ENCODE measurements around the gene TCERG1. TPM values are rescaled to one million over a fixed set of nuclear protein-coding genes. Genes with fewer than 3 reads are reported as not detected.

TCERG1 gene
- total RNA-seq (2021; ENCODE audit: unreplicated experiment) (75.9 TPM), Bru-seq, nascent RNA (percentile 97 among the genes with signal in this experiment), BruChase-seq, experiment 1, labeled RNA remaining after a 2-hour chase (percentile 96 among the genes with signal in this experiment), BruChase-seq, experiment 2, labeled RNA remaining after a 6-hour chase (percentile 93 among the genes with signal in this experiment)
- 30.7 TPM for polyA plus RNA-seq (2012; ENCODE audit: insufficient read length)
- long read RNA-seq, full-length matches to known transcripts, result 16 of 79 reads
- long read RNA-seq, partial matches to known transcripts, result 42 of 79 reads
- long read RNA-seq, other reads (novel, unspliced or antisense), result 21 of 79 reads

GRCh38 chr5:146446861-146447733 is at the start of gene TCERG1:
Gene TCERG1 (plus strand): TSS chr5:146447333. CDS start chr5:146447350, 17 bp downstream.
- intact Hi-C loops (cut with micrococcal nuclease; ENCODE audit: unreplicated experiment), result no loop called here

GRCh38 chr5:146398826-146399225 is 48.3 kb upstream of the TCERG1 start:
- Histone ChIP-seq H3K4me1 (ENCODE audit: control insufficient read depth, insufficient read depth, low read length) (no peaks in the 10 kb centered on the region), H3K4me3 (ENCODE audit: low read depth in 2 of 2, low read length in 2 of 2) (no peak overlapping the region), H3K27me3 (ENCODE audit: control insufficient read depth, insufficient read depth, low read length) (peaks cover 15% of the 10 kb centered on the region), H3K27ac (ENCODE audit: low read length) (no peak overlapping the region), H3K9me3 (ENCODE audit: control insufficient read depth, insufficient read depth, low read depth, low read length) (no peaks in the 10 kb centered on the region), H3K36me3 (ENCODE audit: control insufficient read depth, insufficient read depth, low read length) (no peaks in the 10 kb centered on the region)
- in situ Hi-C loops (cut with HindIII; ENCODE audit: low pct_unique_long_range_greater_than_20kb, low sequenced_read_pairs) (no loop called here), intact Hi-C loops (cut with micrococcal nuclease; ENCODE audit: unreplicated experiment) (no loop called here)
- DNase-seq (ENCODE audit: low read depth, low spot score), result no peak
- no peak for ATAC-seq
- TF ChIP-seq SIN3A (IDR thresholded peaks at IDR 0.05; ENCODE audit: borderline replicate concordance, insufficient read depth, low read depth, low read length), result no peak
- TF ChIP-seq POLR2AphosphoS5 (IDR thresholded peaks at IDR 0.05; ENCODE audit: low read depth, low read length), result no peak
- no peak for TF ChIP-seq REST (IDR thresholded peaks at IDR 0.05; ENCODE audit: insufficient read depth in 1 of 2, low read depth in 2 of 2, low read length in 1 of 2)
- no peak for TF ChIP-seq TCF7L2 (IDR thresholded peaks at IDR 0.05; ENCODE audit: low read depth, low read length)
- no peak for TF ChIP-seq CTCF (IDR thresholded peaks at IDR 0.05)
- ChIA-PET CTCF (interaction anchor here (0.6 kb wide), 1 partner anchor 248 kb away, joined by 6 read pairs; no protein-coding TSS in a partner anchor), POLR2A (no interaction called here)
- BruUV-seq (replicated peaks), result no TSS peak

More at GRCh38 chr5:146446861-146447733, at the start of gene TCERG1:
- TF ChIP-seq POLR2AphosphoS5 (IDR thresholded peaks at IDR 0.05; ENCODE audit: low read depth, low read length) (peak; percentile 77; the same call in 1 of the 2 replicates), SIN3A (IDR thresholded peaks at IDR 0.05; ENCODE audit: borderline replicate concordance, insufficient read depth, low read depth, low read length) (no peak; the same call in 1 of the 2 replicates), TCF7L2 (IDR thresholded peaks at IDR 0.05; ENCODE audit: low read depth, low read length) (peak; percentile 90), CTCF (IDR thresholded peaks at IDR 0.05) (peak; percentile 94)
- ChIA-PET CTCF (no interaction called here), POLR2A (no interaction called here)
- peak; percentile 99 for DNase-seq (ENCODE audit: low read depth, low spot score)
- Histone ChIP-seq H3K36me3 (ENCODE audit: control insufficient read depth, insufficient read depth, low read length) (no peaks in the 10 kb centered on the region; the same call in 1 of the 2 replicates), H3K27me3 (ENCODE audit: control insufficient read depth, insufficient read depth, low read length) (no peaks in the 10 kb centered on the region), H3K4me1 (ENCODE audit: control insufficient read depth, insufficient read depth, low read length) (peaks cover 24% of the 10 kb centered on the region), H3K27ac (ENCODE audit: low read length) (peak within 1 kb of the TSS; percentile 98), H3K4me3 (ENCODE audit: low read depth in 2 of 2, low read length in 2 of 2) (peak within 1 kb of the TSS; percentile 70 to 96), H3K9me3 (ENCODE audit: control insufficient read depth, insufficient read depth, low read depth, low read length) (peaks cover 3% of the 10 kb centered on the region; the same call in 1 of the 2 replicates)
- in situ Hi-C loops (cut with HindIII; ENCODE audit: low pct_unique_long_range_greater_than_20kb, low sequenced_read_pairs), result no loop called here
- BruUV-seq (replicated peaks), result no TSS peak
- ATAC-seq, result peak; percentile 95
